Amniotic epithelial cell (primary cell): ENCODE results near the gene MIP.
"Not testable (repeated sequence)": the region's sequence is repeated elsewhere in the genome, so short reads cannot be mapped to it uniquely, and the experiment has no call there.

Source experiments
- DNase-seq: peaks from one replicate; pipeline ENCODE4 v3.0.0-alpha.2; 2010; ENCODE audit warnings: low read depth

The MIP gene

DNA sequence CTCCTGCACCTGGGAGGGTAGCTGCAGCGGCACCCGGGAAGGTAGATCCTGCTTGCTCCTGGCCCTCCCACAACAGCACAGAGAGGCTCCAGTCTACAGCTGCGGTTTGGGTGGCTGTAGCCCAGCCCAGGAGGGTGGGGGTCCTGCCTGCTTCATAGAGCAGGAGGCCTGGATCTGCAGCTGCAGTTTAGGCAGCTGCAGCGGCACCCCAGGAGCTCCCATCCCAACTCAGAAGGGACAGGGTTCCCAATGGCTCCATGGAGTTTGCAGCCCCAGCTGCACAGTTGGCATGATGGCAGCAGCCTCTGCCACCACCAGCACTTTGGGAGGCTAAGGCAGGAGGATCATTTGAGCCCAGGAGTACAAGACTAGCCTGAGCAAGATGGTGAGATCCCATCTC lies 43.7 kb downstream of the MIP start:
- DNase-seq: no peak

DNA sequence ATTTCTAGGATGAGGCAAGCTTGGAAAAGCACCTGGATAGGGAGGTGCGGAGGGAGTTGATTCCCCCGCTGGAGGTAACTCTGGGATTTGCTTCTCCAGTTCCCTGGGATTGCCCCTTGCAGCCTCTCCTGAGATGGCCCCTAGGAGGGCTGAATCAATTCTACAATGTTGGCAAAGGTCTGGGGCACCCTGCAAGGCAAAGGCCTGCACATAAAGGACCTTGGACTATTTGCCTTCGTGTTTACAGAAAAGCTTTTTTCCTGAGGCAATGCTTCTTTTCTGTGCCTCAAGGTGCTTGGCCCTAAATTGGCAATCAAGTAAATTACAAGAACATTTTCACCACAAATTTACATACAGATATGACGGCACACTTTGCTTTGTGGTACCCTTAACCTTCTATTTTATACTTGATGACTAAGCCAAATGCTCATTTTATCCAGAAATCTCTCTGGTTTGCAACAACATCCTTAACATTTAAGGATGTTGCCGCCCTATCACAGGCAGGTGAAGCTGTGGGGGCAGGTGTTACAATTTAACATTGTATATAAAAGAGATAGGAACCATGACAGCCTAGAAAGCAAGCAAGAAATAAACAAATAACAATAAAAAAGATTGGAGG lies 45.5 kb downstream of the MIP start:
- no peak for DNase-seq

DNA sequence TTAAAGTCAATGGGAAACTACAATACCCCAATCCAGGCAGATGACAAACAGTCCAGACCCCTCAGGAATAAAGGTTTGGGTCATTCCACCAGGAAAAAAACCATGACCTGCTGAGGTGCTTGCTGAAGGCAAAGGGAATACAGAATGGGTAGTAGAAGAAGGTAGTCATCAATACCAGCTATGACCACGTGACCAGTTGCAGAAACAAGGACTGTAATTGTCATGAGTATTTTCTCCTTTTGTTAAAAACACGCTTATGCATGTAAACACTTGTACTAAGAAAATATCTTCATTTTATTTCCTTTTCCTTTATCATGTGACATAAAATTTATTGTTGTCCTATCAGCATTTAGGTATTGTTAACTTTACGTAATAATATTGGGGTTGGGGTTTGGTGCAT lies 50.2 kb downstream of the MIP start:
- DNase-seq: not testable (repeated sequence)

DNA sequence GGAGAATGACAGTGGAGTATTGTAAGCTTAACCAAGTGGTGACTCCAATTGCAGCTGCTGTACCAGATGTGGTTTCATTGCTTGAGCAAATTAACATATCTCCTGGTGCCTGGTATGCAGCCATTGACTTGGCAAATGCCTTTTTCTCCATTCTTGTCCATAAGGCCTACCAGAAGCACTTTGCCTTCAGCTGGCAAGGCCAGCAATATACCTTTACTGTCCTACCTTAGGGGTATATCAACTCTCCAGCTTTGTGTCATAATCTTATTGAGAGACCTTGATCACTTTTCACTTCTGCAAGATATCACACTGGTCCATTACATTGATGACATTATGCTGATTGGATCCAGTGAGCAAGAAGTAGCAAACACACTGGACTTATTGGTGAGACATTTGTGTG lies 52.8 kb downstream of the MIP start:
- not testable (repeated sequence) for DNase-seq

DNA sequence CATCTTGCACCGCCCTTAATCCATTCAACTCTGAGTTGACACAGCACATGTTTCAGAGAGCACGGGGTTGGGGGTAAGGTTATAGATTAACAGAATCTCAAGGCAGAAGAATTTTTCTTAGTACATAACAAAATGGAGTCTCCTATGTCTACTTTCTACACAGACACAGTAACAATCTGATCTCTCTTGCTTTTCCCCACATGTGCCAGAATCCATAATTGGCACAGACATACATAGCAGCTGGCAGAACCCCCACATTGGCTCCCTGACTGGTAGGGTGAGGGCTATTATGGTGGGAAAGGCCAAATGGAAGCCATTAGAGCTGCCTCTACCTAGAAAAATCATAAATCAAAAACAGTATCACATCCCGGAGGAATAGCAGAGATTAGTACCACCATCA lies 53.3 kb downstream of the MIP start:
- DNase-seq: not testable (repeated sequence)
